B cell (primary cell): ENCODE measurements around the gene KLHL35. TPM values are rescaled to one million over a fixed set of nuclear protein-coding genes. Genes with fewer than 3 reads are reported as not detected.

Experiments
- ATAC-seq: fragments of 200-7000 bp; cut with Tn5 transposase; one replicate; pipeline ENCODE4 v1.10.0; 2021; ENCODE audit warnings: low read depth, mild to moderate bottlenecking, moderate number of reproducible peaks, moderate library complexity
- CTCF ChIA-PET: fragments of 350-600 bp; sonication (Branson Sonifier 250); formaldehyde crosslinking; loops from one replicate; lab custom pipeline; 2021; ENCODE audit warnings: antibody characterized with exemption, inconsistent platforms; lab: Charles Lee
- POLR2A ChIA-PET: fragments of 350-600 bp; sonication (Branson Sonifier 250); formaldehyde crosslinking; loops from one replicate; lab custom pipeline; 2021; ENCODE audit warnings: antibody characterized with exemption; lab: Charles Lee
- DNase-seq: peaks from one replicate; pipeline ENCODE4 v3.0.0; 2013
- H2AFZ ChIP-seq: 2 replicates; pipeline ENCODE4 v1.6.1; 2012; ENCODE audit warnings: mild to moderate bottlenecking, low read depth, low read length; ENCODE audit not compliant: insufficient read depth, poor library complexity, severe bottlenecking
- H3K27ac ChIP-seq, 2 donors: 1 replicate in 1 of 2; 2 replicates in 1 of 2; pipeline ENCODE4 v1.5.1; 2012 to 2013; ENCODE audit warnings: low read length in 2 of 2, mild to moderate bottlenecking in 2 of 2, moderate library complexity in 1 of 2
- H3K27me3 ChIP-seq, 4 experiments: fragments of 200-600 bp in 1 of 4; sonication (generic) in 1 of 4; replicated peaks in 1 of 4; 1 replicate in 2 of 4; 2 replicates in 2 of 4; pipeline versions ENCODE4 v1.6.1 to v1.7.0; 2013 to 2016; ENCODE audit warnings: low read length in 3 of 4, mild to moderate bottlenecking in 2 of 4, mixed read lengths in 1 of 4, moderate library complexity in 1 of 4; ENCODE audit not compliant: insufficient read depth in 4 of 4, control insufficient read depth in 3 of 4; ENCODE audit errors: control extremely low read depth in 1 of 4
- H3K36me3 ChIP-seq, 2 experiments: replicated peaks in 1 of 2; 1 replicate in 1 of 2; 2 replicates in 1 of 2; pipeline versions ENCODE4 v1.6.1 to v1.7.1; 2013; ENCODE audit warnings: low read length in 1 of 2; ENCODE audit not compliant: insufficient read depth in 2 of 2, control insufficient read depth in 1 of 2; ENCODE audit errors: control extremely low read depth in 1 of 2, extremely low read depth in 1 of 2
- H3K4me1 ChIP-seq, 2 donors: fragments of 200-600 bp in 1 of 2; sonication (generic) in 1 of 2; 1 replicate in 1 of 2; 2 replicates in 1 of 2; pipeline versions ENCODE4 v1.5.1 to v1.6.1; 2013 to 2017; ENCODE audit warnings: low read length in 2 of 2; ENCODE audit not compliant: control insufficient read depth in 2 of 2, insufficient read depth in 2 of 2
- H3K4me2 ChIP-seq: replicated peaks from 2 replicates; pipeline ENCODE3; 2012; ENCODE audit warnings: mild to moderate bottlenecking, low read depth, low read length; ENCODE audit not compliant: poor library complexity, severe bottlenecking
- H3K4me3 ChIP-seq, 5 experiments: fragments of 200-600 bp in 1 of 5; sonication (generic) in 1 of 5; 1 replicate in 3 of 5; 2 replicates in 2 of 5; pipeline versions ENCODE4 v1.5.1 to v1.7.0; 2011 to 2016; ENCODE audit warnings: low read length in 4 of 5, mild to moderate bottlenecking in 4 of 5, low read depth in 2 of 5, control low read depth in 1 of 5, moderate library complexity in 1 of 5; ENCODE audit not compliant: insufficient read depth in 1 of 5; ENCODE audit errors: control extremely low read depth in 1 of 5, extremely low read depth in 1 of 5
- H3K79me2 ChIP-seq: fragments of 200-600 bp; sonication (generic); one replicate; pipeline ENCODE4 v1.6.0; 2016; ENCODE audit warnings: low read length; ENCODE audit not compliant: control insufficient read depth, insufficient read depth
- H3K9ac ChIP-seq: fragments of 200-600 bp; sonication (generic); 2 replicates; pipeline ENCODE4 v1.6.1; 2017; ENCODE audit warnings: mild to moderate bottlenecking, low read length, moderate library complexity
- H3K9me3 ChIP-seq, 3 donors: one replicate each; pipeline versions ENCODE4 v1.6.1 to v1.7.1; 2013; ENCODE audit warnings: low read length in 2 of 3; ENCODE audit not compliant: control insufficient read depth in 2 of 3, insufficient read depth in 1 of 3; ENCODE audit errors: control extremely low read depth in 1 of 3
- H4K20me1 ChIP-seq: 2 replicates; pipeline ENCODE4 v1.6.0; 2012; ENCODE audit warnings: mild to moderate bottlenecking, low read length; ENCODE audit not compliant: insufficient read depth, control insufficient read depth, poor library complexity, severe bottlenecking
- H3K27ac Mint-ChIP-seq: one replicate; pipeline ENCODE4 v1.8.0; 2021; ENCODE audit warnings: mixed read lengths
- H3K27me3 Mint-ChIP-seq: one replicate; pipeline ENCODE4 v1.8.0; 2021; ENCODE audit warnings: mixed read lengths
- H3K4me1 Mint-ChIP-seq: one replicate; pipeline ENCODE4 v1.8.0; 2021; ENCODE audit warnings: mixed read lengths
- H3K4me3 Mint-ChIP-seq: one replicate; pipeline ENCODE4 v1.8.0; 2021; ENCODE audit warnings: mixed read lengths
- H3K9me3 Mint-ChIP-seq: one replicate; pipeline ENCODE4 v1.8.0; 2022; ENCODE audit warnings: mixed read lengths; ENCODE audit not compliant: insufficient read depth
- EZH2 ChIP-seq: IDR thresholded peaks from 2 replicates; pipeline ENCODE4 v1.6.1; 2012; ENCODE audit warnings: borderline replicate concordance, low read depth, mild to moderate bottlenecking, moderate library complexity, low read length; ENCODE audit not compliant: insufficient read depth, poor library complexity, severe bottlenecking
- WGBS: methylation state at CpG from one replicate; pipeline ENCODE4 v1.1.5; 2013; ENCODE audit warnings: missing lambda C conversion rate; ENCODE audit not compliant: insufficient coverage; 5-methylcytosine and 5-hydroxymethylcytosine counted together
- intact Hi-C: fragments of 100-400 bp; cut with micrococcal nuclease; formaldehyde crosslinking; loops from one replicate; pipeline ENCODE4 v1.10.0; 2022
- polyA plus RNA-seq: library from polyadenylated mRNA; depleted of rRNA; stranded (reverse); fragments of >200 nt; gene quantifications from 2 replicates; pipeline ENCODE4 v1.2.3, GENCODE V29; 2012
- total RNA-seq, 2 donors: library from RNA; stranded (reverse); fragments of 120-200 nt in 1 of 2; gene quantifications; 1 replicate in 1 of 2; 2 replicates in 1 of 2; pipeline versions ENCODE4 v1.2.3 to v1.2.4, GENCODE V29; 2013 to 2022
- TF ChIP-seq, protein P1 (sequence below): fragments of 200-600 bp; IDR thresholded peaks from one replicate; pipeline ENCODE4 v1.8.0; 2022; ENCODE audit warnings: antibody characterized with exemption, mild to moderate bottlenecking

KLHL35 gene
- total and polyA plus RNA-seq, 2 donors (not counting 1 experiment from before 2014, with no cell fraction given): 0.55 to 0.59 TPM

DNA sequence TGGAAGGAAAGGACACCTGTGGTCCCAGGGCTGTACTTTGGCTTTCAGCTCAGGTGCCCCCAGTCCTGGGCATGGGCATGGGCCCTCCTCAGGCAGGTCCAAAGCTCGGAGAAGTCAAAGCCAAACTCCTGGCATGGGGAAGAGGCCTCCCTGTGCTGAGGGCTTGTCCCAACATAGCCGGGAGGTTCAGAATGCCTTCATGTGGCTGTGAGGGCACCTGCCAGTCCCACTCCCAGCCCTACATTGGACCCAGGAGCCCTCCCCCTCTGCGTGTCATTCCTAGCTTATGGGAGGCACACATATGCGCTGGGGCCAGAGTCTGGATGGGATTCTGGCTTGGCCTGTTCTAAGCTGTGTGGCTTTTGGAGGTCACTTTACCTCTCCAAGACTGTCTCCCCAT, 1.0 kb upstream of the KLHL35 start:
- Histone ChIP-seq H3K4me1 (peaks cover 14 to 16% of the 10 kb centered on the region in 2 donors), H3K4me3 (no peak overlapping the region), H3K9me3 (peaks cover 0 to 6% (median 0%) of the 10 kb centered on the region in 3 donors), H3K27ac (no peak overlapping the region), H3K27me3 (peaks cover 0 to 47% (median 17%) of the 10 kb centered on the region in 4 experiments), H3K79me2 (no peaks in the 10 kb centered on the region), H2AFZ (no peak overlapping the region), H4K20me1 (no peaks in the 10 kb centered on the region), H3K4me2 (no peak overlapping the region), H3K36me3 (no peaks in the 10 kb centered on the region), H3K9ac (no peak overlapping the region)
- 97% methylated on average over 4 of the region's 4 CpGs for WGBS
- ChIA-PET CTCF (interaction anchor here (1.0 to 1.6 kb wide), 4 partner anchors 11 to 98 kb away, joined by 3 to 7 read pairs (median 3); no protein-coding TSS in a partner anchor), POLR2A (no interaction called here)
- Mint-ChIP-seq H3K9me3 (no peaks in the 10 kb centered on the region), H3K4me1 (peaks cover 12% of the 10 kb centered on the region), H3K27ac (no peak overlapping the region), H3K4me3 (no peak overlapping the region), H3K27me3 (peaks cover 31% of the 10 kb centered on the region)
- intact Hi-C loops: no loop called here
- no peak for TF ChIP-seq EZH2
- TF ChIP-seq, protein P1, sequence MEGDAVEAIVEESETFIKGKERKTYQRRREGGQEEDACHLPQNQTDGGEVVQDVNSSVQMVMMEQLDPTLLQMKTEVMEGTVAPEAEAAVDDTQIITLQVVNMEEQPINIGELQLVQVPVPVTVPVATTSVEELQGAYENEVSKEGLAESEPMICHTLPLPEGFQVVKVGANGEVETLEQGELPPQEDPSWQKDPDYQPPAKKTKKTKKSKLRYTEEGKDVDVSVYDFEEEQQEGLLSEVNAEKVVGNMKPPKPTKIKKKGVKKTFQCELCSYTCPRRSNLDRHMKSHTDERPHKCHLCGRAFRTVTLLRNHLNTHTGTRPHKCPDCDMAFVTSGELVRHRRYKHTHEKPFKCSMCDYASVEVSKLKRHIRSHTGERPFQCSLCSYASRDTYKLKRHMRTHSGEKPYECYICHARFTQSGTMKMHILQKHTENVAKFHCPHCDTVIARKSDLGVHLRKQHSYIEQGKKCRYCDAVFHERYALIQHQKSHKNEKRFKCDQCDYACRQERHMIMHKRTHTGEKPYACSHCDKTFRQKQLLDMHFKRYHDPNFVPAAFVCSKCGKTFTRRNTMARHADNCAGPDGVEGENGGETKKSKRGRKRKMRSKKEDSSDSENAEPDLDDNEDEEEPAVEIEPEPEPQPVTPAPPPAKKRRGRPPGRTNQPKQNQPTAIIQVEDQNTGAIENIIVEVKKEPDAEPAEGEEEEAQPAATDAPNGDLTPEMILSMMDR: no peak
- DNase-seq (no peak), ATAC-seq (no peak)

DNA sequence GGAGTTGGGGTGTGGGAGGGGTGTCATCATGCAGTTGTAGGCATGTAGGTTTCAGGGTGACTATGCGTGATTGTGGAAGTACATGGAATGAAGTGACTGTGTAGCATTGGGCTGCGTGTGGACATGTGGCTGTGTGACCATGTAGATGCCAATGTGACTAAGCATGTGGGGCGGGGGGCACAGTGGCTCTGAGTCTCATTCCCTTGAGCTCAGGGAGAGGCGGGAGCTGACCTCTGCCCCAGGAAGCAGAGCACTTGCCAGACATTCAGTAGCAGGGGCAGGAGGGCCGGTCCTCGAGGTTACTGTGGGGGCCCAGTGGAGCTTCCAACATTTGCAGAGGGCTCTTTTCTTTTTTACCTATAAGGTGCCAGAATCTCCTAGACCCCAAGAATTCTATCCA, 440 bp upstream of the KLHL35 start:
- no peaks in the 10 kb centered on the region for H3K9me3 Mint-ChIP-seq
- 88% methylated on average over 4 of the region's 6 CpGs for WGBS
- H3K79me2 ChIP-seq: no peaks in the 10 kb centered on the region
- peaks cover 0 to 53% (median 21%) of the 10 kb centered on the region in 4 experiments for H3K27me3 ChIP-seq
- ChIA-PET POLR2A (no interaction called here), CTCF (interaction anchor here (1.0 to 1.6 kb wide), 3 partner anchors 12 to 44 kb away, joined by 3 to 7 read pairs (median 3); no protein-coding TSS in a partner anchor)
- H3K36me3 ChIP-seq: no peaks in the 10 kb centered on the region
- no peak overlapping the region for H3K4me3 ChIP-seq
- no peak overlapping the region for H3K9ac ChIP-seq
- H4K20me1 ChIP-seq: no peaks in the 10 kb centered on the region
- peaks cover 18% of the 10 kb centered on the region for H3K4me1 Mint-ChIP-seq
- H3K9me3 ChIP-seq: peaks cover 0 to 8% (median 0%) of the 10 kb centered on the region in 3 donors
- peaks cover 37% of the 10 kb centered on the region for H3K27me3 Mint-ChIP-seq
- intact Hi-C loops: no loop called here
- H3K4me3 Mint-ChIP-seq: no peak overlapping the region
- TF ChIP-seq EZH2: no peak
- TF ChIP-seq, protein P1: no peak
- H3K4me1 ChIP-seq: peaks cover 19 to 22% of the 10 kb centered on the region in 2 donors
- no peak overlapping the region for H3K4me2 ChIP-seq
- DNase-seq (no peak), ATAC-seq (no peak)
- no peak overlapping the region for H3K27ac ChIP-seq
- H2AFZ ChIP-seq: no peak overlapping the region
- H3K27ac Mint-ChIP-seq: peak overlapping the region; percentile 46
